Measurements from ENCODE around the gene KCMF1.
A peak's percentile ranks its signal among the peaks of the same experiment; 100 is the strongest.
"Not testable (repeated sequence)": the region's sequence is repeated elsewhere in the genome, so short reads cannot be mapped to it uniquely, and the experiment has no call there.

The KCMF1 gene

GRCh38 chr2:84944295-84944909 lies 26.6 kb upstream of the KCMF1 start:
- H3K4me3 ChIP-seq (ENCODE audit: low read length), result peak overlapping the region; percentile 42; the same call in 1 of the 2 replicates
- no peak for TF ChIP-seq ZNF274 (IDR thresholded peaks at IDR 0.05; ENCODE audit: low read depth, low read length)

GRCh38 chr2:84945838-84946203 lies 25.1 kb upstream of the KCMF1 start:
- not testable (repeated sequence) for H3K4me3 ChIP-seq (ENCODE audit: low read length)

GRCh38 chr2:84946204-84947009 lies 24.6 kb upstream of the KCMF1 start:
- peak overlapping the region; percentile 3; the same call in 1 of the 2 replicates for H3K4me3 ChIP-seq (ENCODE audit: low read length)
- TF ChIP-seq ZNF274 (IDR thresholded peaks at IDR 0.05; ENCODE audit: low read depth, low read length), result no peak

GRCh38 chr2:84947010-84947593 lies 23.9 kb upstream of the KCMF1 start:
- no peak overlapping the region; the same call in 1 of the 2 replicates for H3K4me3 ChIP-seq (ENCODE audit: low read length)
- TF ChIP-seq ZNF274 (IDR thresholded peaks at IDR 0.05; ENCODE audit: low read depth, low read length), result no peak

GRCh38 chr2:84953535-84953934 lies 17.4 kb upstream of the KCMF1 start:
- no peak overlapping the region for H3K4me3 ChIP-seq (ENCODE audit: low read length)

GRCh38 chr2:84954329-84954728 lies 16.6 kb upstream of the KCMF1 start:
- no peak for TF ChIP-seq ZNF274 (IDR thresholded peaks at IDR 0.05; ENCODE audit: low read depth, low read length)
- H3K4me3 ChIP-seq (ENCODE audit: low read length), result no peak overlapping the region

More at GRCh38 chr2:84953535-84953934, 17.4 kb upstream of the KCMF1 start:
- no peak for TF ChIP-seq ZNF274 (IDR thresholded peaks at IDR 0.05; ENCODE audit: low read depth, low read length)

- H3K4me3 ChIP-seq (ENCODE audit: low read length), result no peak overlapping the region
These were observed 14.3 kb upstream of the KCMF1 start for GRCh38 chr2:84956334-84957297.

GRCh38 chr2:84957771-84958134 lies 13.2 kb upstream of the KCMF1 start:
- H3K4me3 ChIP-seq (ENCODE audit: low read length), result no peak overlapping the region
- no peak for TF ChIP-seq ZNF274 (IDR thresholded peaks at IDR 0.05; ENCODE audit: low read depth, low read length)

More at GRCh38 chr2:84956334-84957297, 14.3 kb upstream of the KCMF1 start:
- no peak for TF ChIP-seq ZNF274 (IDR thresholded peaks at IDR 0.05; ENCODE audit: low read depth, low read length)

- no peak for TF ChIP-seq ZNF274 (IDR thresholded peaks at IDR 0.05; ENCODE audit: low read depth, low read length)
- H3K4me3 ChIP-seq (ENCODE audit: low read length), result no peak overlapping the region
These were observed 12.6 kb upstream of the KCMF1 start for GRCh38 chr2:84958135-84959059.

GRCh38 chr2:84959095-84959565 lies 11.8 kb upstream of the KCMF1 start:
- no peak overlapping the region for H3K4me3 ChIP-seq (ENCODE audit: low read length)

GRCh38 chr2:84959566-84960506 lies 11.1 kb upstream of the KCMF1 start:
- no peak overlapping the region for H3K4me3 ChIP-seq (ENCODE audit: low read length)
- TF ChIP-seq ZNF274 (IDR thresholded peaks at IDR 0.05; ENCODE audit: low read depth, low read length), result no peak

More at GRCh38 chr2:84959095-84959565, 11.8 kb upstream of the KCMF1 start:
- TF ChIP-seq ZNF274 (IDR thresholded peaks at IDR 0.05; ENCODE audit: low read depth, low read length), result no peak

- H3K4me3 ChIP-seq (ENCODE audit: low read length), result no peak overlapping the region
- TF ChIP-seq ZNF274 (IDR thresholded peaks at IDR 0.05; ENCODE audit: low read depth, low read length), result no peak
These were observed 8.0 kb upstream of the KCMF1 start for GRCh38 chr2:84962917-84963316.
